Measurements from ENCODE around the gene LPCAT1.

The LPCAT1 gene

GRCh38 chr5:1494780-1495524 lies 28.8 kb downstream of the LPCAT1 start:
- DNase-seq: no peak

GRCh38 chr5:1493941-1494340 lies 29.8 kb downstream of the LPCAT1 start:
- no peak for DNase-seq

GRCh38 chr5:1493413-1493812 lies 30.3 kb downstream of the LPCAT1 start:
- DNase-seq: no peak

DNA sequence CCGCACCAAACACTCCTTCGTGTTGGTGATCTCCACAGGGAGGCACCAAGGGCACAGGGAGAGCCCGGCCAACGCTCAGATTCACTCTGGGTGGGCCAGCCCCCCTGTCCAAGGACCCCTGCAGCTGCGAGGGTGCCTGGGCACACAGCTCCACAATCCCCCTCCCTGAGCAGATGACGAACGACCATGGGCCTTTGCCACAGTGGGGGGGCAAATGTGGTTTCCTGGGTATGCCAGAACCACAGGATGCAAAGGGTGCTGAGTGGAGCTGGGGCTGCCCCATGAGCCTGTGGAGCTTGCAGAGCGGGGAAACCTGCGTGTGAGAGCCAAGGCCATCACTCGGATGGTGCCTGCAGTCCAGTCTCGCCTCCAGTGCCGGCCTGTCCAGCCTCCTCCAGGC lies 31.0 kb downstream of the LPCAT1 start:
- no peak for DNase-seq

DNA sequence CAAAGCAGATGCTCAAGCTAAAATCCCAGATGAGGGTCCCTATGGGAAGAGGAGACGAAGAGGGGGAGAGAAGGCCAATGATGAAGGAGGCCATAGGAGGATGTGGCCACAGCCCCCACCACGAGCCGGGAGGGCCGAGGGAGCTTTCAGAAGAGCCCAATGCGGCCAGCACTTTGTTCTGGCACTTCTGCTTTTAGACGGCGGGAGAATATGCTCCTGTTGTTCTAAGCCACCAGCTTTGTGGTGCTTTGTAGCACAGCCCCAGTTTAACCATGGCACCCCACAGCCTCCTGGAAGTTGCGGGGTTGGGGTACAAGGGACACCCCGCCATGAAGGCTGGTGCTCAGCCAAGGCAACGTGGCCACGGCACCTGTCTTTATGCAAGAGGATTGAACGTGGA lies 33.4 kb downstream of the LPCAT1 start:
- no peak for DNase-seq

- no peak for DNase-seq
These were observed 34.0 kb downstream of the LPCAT1 start for GRCh38 chr5:1489754-1490153.

DNA sequence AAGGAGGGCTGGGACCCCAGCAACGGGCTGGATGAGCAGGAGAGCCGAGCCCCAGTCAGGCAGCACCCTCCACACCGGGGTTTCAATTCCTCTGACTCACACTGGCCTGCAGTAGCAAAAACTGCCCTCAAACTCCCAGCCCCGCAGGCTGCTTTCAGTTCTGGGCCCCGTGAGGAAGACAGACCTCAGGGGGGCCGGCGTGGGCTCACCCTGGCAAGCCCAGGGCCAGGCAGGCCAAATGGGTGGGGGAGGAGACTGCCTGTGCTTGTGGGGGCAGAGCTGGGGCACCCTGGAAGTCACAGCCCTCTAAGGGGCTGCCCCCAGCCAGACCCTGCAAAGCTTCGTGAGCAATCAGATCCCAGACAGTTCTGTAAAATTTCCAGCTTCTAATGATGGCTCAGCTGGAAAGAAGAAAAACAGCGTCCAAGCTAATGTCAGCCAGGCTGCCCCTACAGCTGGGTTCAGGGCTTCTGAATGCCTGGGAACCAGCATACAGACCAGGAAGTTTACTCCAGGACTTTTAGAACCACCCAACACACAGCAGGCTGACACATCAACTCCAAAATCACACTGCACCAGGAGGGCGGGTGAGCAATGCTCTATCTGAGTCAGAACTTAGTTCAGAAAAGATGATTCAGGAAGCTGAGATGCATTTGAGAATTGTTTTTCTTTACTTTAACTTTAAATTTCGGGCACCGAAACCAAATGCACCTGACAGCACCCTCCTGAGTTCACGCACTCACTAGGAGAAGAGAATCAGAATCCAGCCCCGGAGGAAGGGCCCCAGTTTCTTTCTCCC lies 34.7 kb downstream of the LPCAT1 start:
- no peak for DNase-seq

- no peak for DNase-seq
These were observed 36.5 kb downstream of the LPCAT1 start for GRCh38 chr5:1487079-1487764.

DNA sequence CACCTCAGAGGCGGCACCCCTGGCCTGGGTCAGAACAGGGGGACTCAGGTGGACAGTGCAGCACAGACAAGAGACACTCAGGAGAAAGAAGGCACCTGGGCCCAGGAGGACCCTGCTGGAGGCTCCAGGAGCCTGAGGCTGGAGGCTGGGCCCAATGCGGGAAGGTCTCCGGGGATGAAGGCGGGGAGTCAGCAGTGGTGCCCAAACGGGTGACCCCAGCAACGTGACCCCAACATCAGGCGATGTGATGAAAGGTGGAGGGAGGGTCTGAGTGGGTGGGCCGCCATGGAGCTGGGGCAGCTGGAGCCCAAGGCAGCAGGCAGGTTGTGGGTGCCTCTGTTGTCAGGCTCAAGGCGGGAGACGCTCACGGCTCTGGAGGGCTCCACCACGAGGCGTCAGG lies 37.5 kb downstream of the LPCAT1 start:
- no peak for DNase-seq

DNA sequence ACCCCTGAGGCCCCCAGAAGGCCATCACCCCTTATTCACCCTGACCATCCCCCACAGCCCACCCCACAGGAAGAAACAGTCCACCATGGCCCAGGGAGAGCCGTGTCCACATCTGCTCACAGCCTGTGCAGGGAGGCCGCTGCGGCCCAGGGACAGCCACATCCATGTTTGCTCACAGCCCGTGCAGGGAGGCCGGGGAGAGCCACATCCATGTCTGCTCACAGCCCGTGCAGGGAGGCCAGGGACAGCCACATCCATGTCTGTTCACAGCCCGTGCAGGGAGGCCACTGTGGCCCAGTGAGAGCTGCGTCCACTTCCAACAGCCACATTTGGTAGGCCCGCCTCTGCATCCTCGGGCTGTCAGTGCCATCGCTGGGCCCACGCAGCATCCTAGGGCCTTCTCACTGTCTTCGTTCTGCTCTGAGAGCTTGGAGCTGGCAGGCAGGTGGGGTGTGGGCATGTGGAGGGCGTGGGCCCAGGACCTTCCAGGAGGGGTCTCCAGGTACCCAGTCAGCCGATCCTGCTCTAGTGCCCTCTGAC lies 38.1 kb downstream of the LPCAT1 start:
- DNase-seq: no peak

DNA sequence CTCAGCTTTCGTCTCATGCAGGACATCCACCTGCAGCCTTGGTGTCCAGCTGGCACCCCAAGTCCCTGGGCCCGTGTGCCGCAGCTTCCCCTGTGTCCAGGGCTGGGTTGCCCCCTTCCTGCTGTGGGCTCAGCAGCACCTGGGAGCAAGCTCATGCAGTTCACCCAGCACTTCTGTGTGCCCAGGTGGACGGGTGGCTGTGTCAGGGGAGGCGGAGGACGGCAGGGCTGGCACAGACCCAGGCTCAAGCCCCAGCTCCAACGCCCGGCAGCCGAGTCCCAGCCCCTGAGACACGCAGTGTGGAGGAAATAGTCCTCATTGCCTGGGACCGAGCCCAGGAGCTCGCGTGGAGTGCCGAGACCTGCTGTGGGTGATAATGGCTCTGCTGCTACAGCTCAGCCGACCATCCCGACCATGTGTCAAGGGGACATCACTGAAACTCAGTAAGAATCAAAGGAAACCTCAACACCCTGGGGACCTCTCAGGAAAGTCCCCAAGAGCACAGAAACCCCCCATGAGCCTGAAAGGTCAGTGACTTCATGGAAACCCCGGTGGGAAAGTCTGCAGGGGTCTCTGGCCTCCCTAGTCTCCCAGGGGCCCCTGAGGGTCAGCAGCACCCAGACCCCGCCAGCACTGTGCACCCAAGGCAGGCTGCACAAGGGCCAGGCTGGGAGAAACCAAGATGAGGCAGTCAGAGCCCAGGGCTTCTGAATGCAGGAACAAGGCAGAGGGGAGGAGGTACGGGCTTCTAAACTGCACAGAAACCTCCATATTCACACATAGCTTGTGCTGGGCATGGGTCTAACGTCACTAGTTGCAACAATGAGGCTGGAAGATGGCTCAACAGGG lies 38.8 kb downstream of the LPCAT1 start:
- DNase-seq: no peak

GRCh38 chr5:1483856-1484729 lies 39.7 kb downstream of the LPCAT1 start:
- no peak for DNase-seq

DNA sequence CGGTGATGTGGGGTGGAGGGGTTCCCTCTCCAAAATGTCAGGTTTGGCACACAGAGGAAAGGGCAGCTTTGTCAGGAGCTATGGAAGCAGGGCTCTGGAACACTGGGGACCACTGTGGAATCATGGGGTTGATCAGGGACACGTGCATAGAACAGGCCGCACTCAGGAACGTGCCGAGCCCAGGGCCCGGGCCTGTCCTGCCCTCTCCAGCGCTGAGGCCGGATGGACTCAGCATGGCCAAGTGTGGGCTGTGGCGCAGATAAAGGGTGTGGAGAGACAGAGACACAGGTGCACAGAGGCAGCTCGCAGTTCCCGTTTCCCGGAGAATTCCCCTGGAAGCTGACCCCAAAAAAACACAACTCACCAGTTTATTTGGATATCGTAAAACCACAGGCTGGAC lies 40.7 kb downstream of the LPCAT1 start:
- DNase-seq: no peak

- DNase-seq: no peak
These were observed 41.8 kb downstream of the LPCAT1 start for GRCh38 chr5:1481959-1482331.

DNA sequence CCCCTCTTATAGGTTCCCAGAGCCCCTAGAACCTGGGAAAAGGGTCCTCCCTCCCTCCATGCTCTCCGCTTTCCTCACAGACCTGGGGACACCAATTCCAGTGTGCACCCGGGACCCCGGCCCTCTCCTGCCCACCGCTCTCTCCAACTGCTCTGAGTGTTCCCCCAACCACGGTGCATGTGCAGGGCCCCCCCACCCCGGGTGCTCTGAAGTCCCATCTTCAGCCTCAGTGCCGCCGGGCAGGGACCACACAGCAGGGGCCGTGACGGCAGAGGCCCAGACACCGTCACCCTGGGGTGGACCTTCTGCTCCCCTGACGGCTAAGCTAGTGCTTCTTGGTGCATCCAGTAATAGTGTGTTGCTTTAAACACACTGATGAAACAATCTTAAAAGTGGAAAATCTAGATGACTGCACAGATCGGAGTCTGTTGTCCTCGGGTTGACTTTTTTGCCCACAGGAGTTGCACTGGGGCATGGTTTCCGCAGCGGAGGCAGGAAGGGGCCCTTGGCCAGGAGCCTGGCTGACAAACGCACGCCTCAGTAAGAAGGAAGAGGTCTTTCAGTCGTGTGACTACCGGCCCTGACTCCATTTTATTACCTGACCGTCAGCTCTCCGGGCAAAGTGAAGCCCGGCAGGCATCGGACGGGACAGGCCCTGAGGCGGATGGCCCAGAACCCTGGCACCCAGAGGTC lies 42.3 kb downstream of the LPCAT1 start:
- no peak for DNase-seq

DNA sequence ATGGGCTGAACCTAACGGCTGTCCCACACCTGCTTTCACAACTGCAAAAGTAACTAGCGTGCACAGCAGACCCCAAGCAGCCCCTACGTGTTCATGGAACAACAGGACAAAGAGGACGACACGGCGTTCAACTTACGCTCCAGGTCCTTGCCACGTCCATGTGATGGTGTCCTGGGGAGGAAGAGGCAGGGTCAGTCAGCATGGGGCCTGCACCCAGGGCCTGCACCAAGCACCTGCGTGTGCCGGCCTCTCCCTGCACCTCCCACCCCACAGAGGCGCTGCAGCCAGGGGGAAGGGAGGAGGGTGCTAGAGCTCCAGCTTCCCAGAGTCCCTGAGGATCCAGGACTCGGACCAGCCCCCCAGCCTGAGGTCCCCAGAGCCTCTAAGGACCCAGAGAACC lies 43.0 kb downstream of the LPCAT1 start:
- DNase-seq: no peak

- peak in 1 of 2 experiments; percentile 53 for DNase-seq
These were observed 43.5 kb downstream of the LPCAT1 start for GRCh38 chr5:1480217-1480616.

GRCh38 chr5:1479581-1480188 lies 44.1 kb downstream of the LPCAT1 start:
- DNase-seq: no peak

DNA sequence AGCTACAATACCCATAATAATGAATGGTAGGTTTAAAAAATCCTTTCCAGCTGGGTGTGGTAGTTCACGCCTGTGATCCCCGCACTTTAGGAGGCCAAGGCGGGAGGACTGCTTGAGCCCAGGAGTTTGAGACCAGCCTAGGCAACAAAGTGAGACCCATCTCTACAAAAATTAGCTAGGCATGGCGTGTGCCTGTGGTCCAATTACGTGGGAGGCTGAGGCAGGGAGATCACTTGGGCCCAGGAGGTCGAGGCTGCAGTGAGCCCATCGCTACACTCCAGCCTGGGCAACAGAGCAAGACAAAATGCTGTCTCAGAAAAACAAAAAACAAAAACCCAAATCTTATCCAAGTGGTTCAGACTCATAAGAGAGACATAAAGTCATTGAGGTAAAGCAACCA lies 44.7 kb downstream of the LPCAT1 start:
- DNase-seq: no peak

DNA sequence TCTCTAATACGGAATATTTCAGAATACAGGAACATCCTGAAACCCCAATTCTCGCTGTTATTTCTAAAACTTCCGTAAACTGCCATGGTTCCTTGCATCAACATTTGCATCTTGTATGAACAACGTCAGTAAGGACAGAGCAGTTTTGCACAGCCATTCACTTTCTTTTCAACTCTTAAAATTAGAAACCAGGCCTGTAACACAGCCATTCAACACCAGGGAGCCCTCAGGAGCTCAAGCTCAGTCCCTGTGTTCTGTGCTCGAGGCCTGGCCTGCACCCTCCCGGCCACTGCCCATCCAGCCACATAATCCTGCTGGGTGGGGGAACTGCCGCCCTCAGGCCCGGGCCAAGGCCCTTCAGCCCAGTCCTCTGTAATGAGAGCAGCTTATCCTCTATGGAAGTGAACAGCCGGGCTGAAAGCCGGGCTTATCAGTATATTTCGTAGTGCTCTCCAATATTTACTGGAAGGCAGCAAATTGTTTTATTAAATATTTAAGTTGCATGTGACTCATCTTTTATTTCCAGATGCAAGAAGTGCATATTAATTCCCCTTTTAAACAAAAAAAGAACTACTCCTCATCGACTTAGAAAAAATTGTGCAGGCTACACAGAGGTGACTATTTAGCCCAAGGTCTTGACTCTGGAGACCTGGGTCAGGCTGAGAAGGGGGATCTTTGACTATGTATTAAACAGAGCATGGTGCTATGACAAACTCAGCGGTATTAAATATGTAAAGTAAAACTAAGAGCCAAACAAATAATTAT lies 45.3 kb downstream of the LPCAT1 start:
- DNase-seq: no peak

All from SHP77 (cell line).